GM19463 (cell line): ENCODE measurements around the gene HOXD9.

ENCODE experiments used
- ATAC-seq: cut with Tn5 transposase; IDR thresholded peaks from one replicate; pipeline ENCODE4 v1.9.1; 2021; ENCODE audit warnings: mild to moderate bottlenecking, moderate library complexity; ENCODE audit not compliant: unreplicated experiment

HOXD9 gene

DNA sequence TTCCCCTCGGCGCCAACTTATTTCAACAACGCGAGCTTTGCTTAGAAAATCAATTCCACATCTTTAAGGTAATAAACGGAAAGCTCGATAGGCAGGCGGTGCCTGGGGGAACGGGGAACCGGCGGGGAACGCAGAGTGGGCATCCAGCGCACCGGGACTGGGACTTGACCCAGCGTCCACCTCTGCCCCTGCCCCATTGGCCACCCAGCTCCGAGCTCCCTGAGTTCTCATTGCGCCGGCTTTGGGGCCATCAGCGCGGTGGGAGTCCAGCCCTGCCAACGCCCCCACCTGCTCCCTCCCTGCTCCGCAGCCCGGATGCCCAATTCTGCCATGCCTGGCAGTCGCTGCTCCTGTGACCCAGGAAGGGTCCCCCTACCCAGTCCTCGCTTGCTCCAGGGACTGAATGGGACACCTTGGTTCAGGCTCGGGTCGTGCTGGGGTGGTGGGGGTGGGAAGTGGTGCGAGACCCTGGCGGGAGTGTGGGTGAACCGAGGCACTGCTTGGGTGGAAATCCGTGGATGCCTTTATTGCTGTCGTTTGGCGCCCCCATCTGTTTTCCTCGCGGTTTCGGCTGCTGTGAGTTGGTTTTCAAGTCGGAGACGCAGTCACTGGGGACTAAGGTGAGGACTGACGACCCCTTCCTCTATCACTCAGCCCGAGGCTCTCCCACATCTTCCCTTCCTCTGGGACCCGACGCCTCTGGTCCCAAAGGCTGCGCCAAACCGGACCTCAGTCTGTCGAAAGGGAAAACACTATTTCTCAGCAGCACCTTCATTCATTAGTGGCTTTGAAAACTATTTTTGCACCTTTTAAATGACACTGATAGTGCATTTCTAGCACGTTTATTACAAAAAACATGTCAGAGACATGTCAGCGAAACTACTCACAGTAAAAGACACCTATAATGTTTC, 36.4 kb upstream of the HOXD9 start:
- ATAC-seq: no peak

DNA sequence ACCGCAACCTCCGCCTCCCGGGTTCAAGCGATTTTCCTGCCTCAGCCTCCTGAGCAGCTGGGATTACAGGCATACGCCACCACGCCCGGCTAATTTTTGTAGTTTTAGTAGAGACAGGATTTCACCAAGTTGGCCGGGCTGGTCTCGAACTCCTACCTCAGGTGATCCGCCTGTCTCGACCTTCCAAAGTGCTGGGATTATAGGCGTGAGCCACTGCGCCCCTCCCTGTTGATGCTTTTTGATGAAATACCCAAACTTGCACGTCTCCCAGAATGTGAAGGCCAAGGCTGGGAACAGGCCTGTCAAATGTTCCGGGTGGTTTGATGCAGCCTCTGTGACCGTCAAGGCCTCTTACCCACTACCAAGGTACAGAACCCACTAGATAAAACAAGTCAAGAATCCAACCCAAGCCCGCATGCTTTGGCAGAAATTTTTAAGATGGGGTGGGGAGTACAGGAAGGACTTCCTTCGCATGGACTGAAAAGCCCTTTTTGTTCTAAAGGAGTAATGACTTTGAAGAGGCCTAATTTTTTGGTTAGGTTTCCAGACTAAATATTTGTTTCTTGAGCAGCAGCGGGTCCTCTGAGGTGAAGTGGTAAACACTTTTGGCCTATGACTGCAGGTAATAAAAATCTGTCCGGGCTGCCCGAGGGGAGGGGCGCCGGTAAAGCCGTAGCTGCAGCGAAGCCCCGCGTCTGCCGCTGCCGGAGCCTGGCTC, 35.0 kb upstream of the HOXD9 start:
- no peak for ATAC-seq

DNA sequence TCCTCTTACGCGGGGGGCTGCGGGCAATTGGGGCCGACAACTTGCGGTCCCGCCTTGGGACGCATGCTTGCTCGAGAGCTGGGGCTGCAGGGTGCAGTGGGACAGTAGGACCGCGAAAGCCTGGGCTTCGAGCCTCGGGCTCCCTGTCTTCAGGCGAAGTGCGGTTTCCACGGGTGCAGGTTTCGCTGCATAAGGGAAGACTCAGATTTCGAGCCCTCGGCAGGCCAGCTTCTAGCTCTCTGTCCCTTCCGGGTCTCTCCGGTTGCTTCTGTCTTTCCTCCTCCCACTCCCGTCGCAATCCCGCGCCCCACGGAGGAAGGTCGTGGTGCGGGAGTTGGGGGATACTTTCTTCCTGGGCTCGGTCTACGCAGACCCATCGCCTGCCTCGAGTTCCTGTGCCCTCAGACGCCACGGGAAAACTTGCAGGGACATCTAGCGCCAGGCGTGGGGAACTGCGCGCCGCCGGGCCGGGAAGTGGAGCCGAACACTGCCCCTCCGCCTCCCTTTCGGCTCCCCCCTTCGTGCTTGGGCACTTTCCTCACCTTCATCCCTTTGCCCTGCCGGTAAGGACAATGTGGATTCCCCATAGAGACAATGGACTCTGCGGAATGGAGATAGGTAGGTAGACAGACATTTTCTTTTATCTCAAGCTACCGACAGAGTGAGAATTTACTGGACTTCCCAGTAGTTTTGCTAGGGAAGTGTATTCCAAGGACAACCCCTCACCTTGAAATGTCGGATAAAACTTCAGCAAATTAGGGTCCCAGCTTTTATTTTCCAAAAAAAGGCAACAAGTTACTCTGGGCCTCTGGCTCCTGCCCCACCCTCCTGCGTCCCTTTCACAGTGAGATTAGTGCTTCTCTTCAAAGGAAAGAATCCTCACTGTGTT, 34.2 kb upstream of the HOXD9 start:
- ATAC-seq: peak; percentile 72

DNA sequence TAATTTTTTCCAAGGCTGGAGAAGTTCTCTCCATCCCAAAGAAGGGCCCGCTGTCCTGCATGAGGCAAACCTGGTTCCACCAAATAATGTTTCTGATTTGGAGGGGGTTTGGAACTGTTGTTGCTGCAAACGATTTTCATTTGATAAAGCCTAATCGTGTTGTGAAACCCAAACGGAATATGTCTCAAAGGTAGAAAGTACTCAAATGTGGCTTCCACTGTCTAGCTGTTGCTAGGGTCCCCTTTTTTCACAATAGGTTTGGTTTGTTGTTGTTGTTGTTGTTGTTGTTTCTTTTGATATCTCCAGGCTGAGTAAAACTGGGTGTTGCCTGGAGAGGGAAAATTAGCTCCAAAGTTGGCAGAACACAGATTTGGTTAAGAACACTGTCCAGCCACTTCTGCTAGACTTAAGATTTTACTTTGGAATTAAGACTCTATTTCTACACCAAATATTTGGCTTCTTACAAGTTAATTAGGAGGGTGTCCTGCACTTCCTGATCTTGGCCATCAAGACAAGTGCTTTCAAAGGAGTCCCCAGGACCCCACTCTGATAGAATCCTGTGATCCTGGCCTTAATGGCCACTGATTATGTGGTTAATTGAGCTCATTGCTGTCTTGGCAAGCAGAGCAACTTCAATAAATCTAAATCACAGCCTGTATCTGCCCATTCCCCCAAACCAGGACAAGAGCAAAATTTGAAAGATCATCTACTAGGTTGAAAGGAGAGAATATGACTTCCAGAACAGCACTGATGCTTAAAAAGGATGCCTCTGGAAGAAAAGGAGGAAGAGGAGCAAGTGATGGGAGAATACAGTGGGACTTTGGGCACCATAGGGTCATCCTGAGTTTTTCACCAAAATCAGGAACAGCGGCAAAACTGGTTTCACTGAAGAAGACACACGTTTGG, 33.3 kb upstream of the HOXD9 start:
- ATAC-seq: no peak

DNA sequence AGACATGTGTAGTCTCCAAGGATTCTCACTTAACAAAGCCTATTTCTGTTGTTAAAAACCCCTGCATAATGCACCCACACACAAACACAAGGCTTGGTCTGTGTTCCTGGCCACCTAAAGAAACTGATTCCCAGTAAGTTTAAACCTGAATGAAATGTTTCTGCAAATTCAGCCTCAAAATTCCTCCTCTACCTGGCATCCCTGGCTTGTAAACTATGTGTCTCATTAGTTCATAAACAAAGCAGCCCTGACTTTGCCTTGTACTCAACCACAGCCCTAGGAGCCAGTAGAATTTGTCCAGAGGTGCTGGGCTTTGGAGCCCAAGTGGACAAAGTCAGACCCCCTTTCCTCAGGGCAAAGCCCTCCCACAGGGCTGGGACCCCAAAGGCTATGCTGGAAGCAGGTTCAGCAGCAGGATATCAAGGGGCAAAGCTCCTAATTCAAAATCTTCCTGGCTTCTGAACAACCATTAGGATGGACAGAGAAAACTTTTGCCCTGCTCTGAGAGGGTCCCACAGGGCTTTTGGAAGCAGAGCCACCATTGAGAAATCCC, 32.6 kb upstream of the HOXD9 start:
- ATAC-seq: no peak

DNA sequence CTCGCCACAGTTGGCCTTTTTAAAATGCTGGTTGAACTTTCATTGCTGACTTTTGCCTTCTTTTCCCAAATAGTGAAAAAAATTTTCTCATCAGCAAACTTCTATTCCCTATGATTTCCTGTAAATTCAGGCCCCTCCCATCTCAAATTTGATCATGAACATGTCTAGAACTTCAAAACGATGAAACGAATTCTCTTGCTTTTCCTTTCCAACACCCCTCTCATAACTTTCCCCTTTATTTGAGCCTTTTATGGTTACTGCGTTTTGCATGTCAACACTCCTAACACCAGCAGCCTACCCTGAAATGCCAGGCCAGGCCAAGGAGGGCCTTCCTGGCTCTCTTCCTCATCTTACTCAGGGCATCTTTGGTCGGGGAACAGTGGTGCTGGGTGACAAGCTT, 31.7 kb upstream of the HOXD9 start:
- ATAC-seq: no peak

DNA sequence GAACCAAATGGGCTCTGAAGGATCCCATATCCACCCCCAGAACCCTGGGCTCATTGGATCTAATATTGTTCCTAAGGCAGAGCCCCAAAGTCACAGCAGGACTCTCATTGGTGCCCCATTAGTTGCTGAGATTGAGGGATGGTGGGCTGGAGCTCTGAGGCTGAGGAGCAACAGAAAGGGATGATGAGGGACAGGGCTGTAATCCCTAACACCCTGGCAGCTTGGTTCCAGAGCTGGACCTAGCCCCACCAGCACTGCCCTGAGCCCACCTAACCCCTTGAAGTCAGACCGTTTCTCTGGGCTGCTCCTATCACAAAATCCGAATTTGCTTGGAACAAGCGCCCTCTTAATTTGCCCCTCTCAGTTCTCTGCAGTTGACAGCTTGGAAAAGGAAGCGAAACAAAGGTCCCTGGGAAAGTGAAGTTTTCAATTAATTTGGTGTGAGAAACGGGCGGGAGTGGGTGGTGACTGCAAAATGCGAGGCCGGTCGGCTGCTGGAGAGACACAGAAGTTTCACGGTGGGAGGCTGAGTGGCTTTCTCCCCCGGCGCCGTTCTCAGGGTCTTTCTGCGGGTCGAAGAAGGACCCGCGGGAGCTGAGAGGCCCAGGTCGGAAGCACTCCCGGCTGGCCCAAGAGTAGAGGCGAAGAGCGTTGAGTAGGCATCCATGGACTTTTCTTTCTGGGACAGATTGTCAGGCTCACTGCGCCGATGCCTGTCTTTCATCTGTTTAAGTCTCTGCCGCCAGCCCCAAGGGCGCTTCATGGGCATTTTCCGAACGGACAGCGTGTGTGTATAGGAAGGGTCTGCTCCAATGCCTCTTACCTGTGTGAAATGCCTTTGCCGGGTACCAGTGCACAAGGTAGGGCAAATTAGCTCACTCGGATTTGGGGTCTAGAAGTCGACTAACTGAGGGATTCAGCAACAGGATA, 30.9 kb upstream of the HOXD9 start:
- no peak for ATAC-seq

DNA sequence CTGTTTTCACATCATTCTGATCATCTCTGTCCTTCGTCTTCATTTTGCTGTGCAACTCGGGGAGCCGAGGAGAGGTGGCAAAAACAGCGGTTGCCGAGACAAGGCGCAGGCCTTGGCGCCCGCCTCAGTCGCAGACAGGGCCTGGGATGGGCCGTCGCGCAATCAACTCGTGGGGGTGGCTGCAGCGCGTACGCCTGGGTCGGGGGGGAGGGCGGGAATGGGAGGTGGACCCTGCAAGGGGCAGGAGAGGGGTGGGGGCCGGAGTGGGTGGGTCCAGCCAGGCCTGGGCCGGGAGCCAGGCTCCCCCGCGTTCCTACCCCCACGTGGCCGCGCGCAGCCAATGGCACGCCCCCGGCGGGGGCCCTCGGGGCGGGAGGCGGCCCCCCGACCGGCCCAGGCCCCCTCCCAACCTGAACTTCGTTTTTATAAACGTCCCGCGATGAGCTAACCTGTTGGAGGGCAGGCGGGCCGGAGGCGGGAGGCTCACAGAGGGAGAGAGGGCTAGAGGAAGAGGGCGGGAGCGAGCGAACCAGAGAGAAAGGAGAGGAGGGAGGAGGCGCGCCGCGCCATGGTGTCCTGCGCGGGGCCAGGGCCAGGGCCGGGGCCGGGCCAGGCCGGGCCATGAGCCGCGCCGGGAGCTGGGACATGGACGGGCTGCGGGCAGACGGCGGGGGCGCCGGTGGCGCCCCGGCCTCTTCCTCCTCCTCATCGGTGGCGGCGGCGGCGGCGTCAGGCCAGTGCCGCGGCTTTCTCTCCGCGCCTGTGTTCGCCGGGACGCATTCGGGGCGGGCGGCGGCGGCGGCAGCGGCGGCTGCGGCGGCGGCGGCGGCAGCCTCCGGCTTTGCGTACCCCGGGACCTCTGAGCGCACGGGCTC, 30.0 kb upstream of the HOXD9 start, which contains the start of gene HOXD13:
Gene HOXD13 (plus strand): TSS at position 452 of the 875 bp plus-strand sequence. CDS start 170 bp downstream, at position 622.
- ATAC-seq: no peak

DNA sequence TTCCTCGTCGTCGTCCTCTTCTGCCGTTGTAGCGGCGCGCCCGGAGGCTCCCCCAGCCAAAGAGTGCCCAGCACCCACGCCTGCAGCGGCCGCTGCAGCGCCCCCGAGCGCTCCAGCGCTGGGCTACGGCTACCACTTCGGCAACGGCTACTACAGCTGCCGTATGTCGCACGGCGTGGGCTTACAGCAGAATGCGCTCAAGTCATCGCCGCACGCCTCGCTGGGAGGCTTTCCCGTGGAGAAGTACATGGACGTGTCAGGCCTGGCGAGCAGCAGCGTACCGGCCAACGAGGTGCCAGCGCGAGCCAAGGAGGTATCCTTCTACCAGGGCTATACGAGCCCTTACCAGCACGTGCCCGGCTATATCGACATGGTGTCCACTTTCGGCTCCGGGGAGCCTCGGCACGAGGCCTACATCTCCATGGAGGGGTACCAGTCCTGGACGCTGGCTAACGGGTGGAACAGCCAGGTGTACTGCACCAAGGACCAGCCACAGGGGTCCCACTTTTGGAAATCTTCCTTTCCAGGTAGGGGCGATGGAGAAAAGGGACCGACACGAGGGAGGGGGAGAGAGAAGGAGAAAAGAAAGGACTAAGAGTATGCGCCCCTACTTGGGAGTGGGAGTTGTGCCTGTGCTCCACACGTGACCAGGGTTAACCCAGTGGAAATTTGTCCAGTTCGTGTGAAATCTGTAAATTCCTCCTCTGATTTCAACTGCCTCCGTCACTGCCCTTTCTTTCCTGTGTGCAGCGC, 29.2 kb upstream of the HOXD9 start:
- ATAC-seq: no peak

DNA sequence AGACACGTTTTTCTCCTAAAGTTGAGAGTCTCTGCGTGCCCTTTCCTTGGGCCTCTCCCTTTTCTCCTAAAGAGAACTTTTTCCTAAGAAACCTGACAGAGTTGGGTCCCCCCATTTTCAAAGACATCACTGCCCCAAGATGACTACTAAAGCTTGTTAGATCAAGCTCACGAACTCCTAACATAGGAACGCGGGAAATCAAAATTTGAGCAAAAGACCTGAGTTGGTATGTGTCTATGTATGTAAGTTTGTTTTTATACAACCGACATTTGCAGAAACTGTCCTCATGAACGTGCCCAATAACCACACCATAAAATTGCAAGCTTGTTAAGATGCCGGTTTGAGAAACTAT, 28.6 kb upstream of the HOXD9 start:
- ATAC-seq: no peak

DNA sequence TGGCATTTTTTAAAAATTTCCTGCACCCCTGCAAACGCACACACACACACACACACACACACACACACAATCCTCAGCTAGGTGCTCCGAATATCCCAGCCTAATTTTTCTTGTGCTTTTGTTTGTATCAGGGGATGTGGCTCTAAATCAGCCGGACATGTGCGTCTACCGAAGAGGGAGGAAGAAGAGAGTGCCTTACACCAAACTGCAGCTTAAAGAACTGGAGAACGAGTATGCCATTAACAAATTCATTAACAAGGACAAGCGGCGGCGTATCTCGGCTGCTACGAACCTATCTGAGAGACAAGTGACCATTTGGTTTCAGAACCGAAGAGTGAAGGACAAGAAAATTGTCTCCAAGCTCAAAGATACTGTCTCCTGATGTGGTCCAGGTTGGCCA, 28.2 kb upstream of the HOXD9 start:
- no peak for ATAC-seq

DNA sequence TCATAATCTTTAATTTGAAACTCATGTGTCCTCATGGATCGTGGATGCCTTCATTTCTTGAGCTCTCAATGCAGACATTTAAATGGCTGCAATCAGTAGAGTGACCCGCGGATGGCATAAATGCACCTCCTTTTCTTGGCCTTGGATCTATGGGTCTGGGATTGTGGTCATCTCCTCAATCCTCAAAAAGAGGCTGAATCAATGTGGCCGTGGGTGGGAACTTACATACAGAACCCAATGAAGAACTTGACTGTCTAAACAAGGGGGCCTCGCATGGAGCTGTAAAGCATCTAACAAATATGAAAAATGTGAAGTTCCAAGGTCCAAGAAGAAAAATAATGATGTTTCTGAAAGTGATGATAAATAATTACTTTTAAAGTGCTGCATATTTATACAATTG, 27.1 kb upstream of the HOXD9 start:
- ATAC-seq: no peak

DNA sequence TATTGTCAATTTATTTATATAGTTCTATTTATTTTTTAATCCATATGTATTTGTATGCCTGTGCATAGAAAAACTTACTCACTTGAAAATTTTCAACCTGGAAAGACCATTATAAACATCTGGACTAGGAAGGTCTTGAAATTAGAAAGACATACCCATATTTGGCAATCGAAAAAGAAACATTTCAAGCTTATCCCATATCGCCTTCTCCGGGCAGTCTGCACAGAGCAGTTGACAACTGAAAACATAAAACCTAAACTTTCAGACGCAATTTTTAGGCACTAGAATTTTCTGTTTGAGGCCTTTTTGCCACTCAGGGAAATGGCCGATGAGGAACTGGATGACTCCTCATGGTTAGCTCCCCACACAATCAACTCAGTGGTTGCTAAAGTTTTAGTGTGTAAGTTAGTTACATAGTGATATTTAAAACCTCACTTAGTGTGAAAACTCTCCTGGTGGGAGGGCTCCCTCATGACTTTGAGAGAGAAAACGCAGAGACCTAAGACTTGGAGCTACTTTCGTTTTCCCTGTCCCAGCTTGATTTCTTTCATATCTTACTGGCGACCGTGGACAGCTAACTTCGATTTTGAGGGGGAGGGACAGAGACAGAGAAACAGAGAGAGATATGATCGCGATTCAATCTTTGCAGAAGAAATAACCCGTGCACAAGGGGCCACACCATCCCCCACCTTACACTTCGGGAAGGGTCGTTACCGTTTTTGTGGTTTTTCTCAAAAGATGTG, 26.1 kb upstream of the HOXD9 start:
- ATAC-seq: no peak

DNA sequence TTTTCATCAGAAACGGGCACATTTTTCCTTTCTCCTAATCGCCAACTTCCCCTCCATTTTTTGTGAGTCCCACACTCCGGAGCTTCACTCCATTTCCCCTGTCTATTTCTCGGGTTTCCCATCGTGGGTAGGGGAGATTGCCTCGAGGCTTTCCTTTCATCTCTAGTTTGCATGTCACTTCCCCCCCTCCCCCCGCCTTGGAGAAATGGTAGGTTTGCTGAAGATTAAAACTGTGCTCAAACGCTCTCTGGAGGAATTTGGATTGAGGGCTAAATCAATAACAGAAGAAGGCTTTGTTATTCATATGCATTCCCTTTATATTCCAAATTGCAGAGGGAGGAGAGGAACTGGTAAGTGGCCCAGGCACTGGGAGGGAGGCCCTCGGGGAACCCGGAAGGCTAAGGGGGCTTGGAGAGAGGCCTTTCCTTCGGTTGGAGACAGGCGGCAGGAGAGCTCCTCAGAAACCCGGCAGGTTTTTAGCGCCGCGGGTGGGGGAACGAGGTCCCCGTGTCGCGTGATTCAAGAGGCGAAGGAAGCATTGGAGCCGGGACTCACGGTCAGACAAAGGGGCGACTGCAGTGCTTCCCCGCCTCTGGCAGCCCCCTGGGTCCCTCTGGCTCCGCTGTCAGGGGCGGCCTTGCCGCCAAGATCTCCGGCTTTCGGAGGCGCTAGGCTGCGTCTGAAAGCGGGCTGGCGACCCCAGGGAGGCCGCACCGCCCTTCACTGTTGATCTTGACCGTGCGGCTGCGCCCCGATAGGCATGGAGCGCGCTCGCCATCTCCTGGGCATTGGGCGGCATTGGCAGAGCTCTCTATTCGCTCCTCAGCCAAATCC, 25.3 kb upstream of the HOXD9 start:
- peak; percentile 91 for ATAC-seq

DNA sequence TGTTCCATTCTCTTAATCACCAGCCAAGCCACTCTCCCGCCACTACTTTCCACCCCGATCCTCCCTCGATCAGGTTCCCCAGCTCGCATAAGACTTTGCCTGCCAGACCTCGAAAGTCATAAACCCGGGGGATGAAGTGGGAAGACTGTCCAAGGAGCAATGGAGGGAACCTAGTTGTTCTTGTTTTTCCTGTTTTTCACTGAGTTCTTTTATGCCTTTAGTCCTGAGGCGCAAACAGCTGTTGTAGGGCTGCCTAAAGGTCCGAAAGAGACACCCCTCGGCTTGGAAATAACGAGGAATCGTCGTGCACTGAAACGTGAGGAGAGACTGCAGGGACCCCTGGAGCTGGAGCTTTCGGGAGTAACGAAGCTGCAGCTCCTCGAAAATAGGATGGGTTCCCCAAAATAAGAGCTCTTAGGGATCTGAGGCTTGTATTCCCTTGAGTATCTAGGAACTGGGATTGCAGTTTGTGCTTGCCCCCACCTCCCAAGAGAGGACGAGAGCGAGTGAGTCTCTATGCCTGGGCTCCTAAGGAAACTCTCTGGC, 24.6 kb upstream of the HOXD9 start:
- no peak for ATAC-seq
